HCT116 (cell line): ENCODE measurements around the gene CFAP298. TPM values are rescaled to one million over a fixed set of nuclear protein-coding genes. Genes with fewer than 3 reads are reported as not detected.
A peak's percentile ranks its signal among the peaks of the same experiment; 100 is the strongest.

Experiments
- ATAC-seq: fragments of 200-7000 bp; cut with Tn5 transposase; 2 replicates; pipeline ENCODE4 v1.9.1; 2020; ENCODE audit warnings: mild to moderate bottlenecking, moderate library complexity
- BruUV-seq: library from RNA; stranded (reverse); fragments of 400-500 nt; replicated peaks from 2 replicates; lab custom pipeline; 2021; lab: Mats Ljungman, UMichigan
- CTCF ChIA-PET: fragments of 300-600 bp; sonication (Branson Sonifier 250); formaldehyde crosslinking; loops from one replicate; lab custom pipeline; 2021; ENCODE audit warnings: antibody characterized with exemption; lab: Charles Lee
- POLR2A ChIA-PET: fragments of 300-600, 350-600 bp; sonication (Branson Sonifier 250); formaldehyde crosslinking; loops from one replicate; lab custom pipeline; 2021; ENCODE audit warnings: antibody characterized with exemption; lab: Charles Lee
- RAD21 ChIA-PET, 2 experiments: fragments of 300-600 bp; sonication (Branson Sonifier 250); formaldehyde crosslinking; loops; one replicate each; lab custom pipeline; 2023; ENCODE audit warnings: low total read pairs in 2 of 2; ENCODE audit not compliant: uncharacterized antibody in 2 of 2, unreplicated experiment in 2 of 2, low non-redundant PET in 1 of 2; lab: Charles Lee
- DNase-seq: peaks from one replicate; pipeline ENCODE4 v3.0.0-alpha.2; 2010; ENCODE audit warnings: low read depth, low spot score
- H2AFZ ChIP-seq: fragments of 200-600 bp; shearing (Covaris generic), sonication (generic); 2 replicates; pipeline ENCODE4 v1.6.1; 2017; ENCODE audit warnings: low read depth, mixed run types, mixed read lengths, antibody characterized with exemption, low read length; ENCODE audit not compliant: poor library complexity, severe bottlenecking
- H3K27ac ChIP-seq: 2 replicates; pipeline ENCODE4 v1.5.1; 2012; ENCODE audit warnings: low read depth, low read length
- H3K27me3 ChIP-seq: fragments of 200-600 bp; sonication (generic); 2 replicates; pipeline ENCODE4 v1.6.1; 2016; ENCODE audit warnings: mixed run types, low read length, mixed read lengths; ENCODE audit not compliant: insufficient read depth
- H3K36me3 ChIP-seq, 2 experiments: fragments of 200-500 bp in 1 of 2; fragments of 200-600 bp in 1 of 2; sonication (Bioruptor generic) in 1 of 2; sonication (generic) in 1 of 2; 2 replicates each; pipeline versions ENCODE4 v1.5.1 to v1.6.1; 2014 to 2016; ENCODE audit warnings: low read length in 2 of 2, inconsistent platforms in 1 of 2, mixed read lengths in 1 of 2, mixed run types in 1 of 2; ENCODE audit not compliant: insufficient read depth in 2 of 2, control insufficient read depth in 1 of 2
- H3K4me1 ChIP-seq, 2 experiments: fragments of 200-600 bp in 1 of 2; sonication (generic) in 1 of 2; 2 replicates each; pipeline versions ENCODE4 v1.5.1 to v1.6.1; 2012 to 2017; ENCODE audit warnings: low read length in 2 of 2, inconsistent platforms in 1 of 2, mild to moderate bottlenecking in 1 of 2, mixed read lengths in 1 of 2, mixed run types in 1 of 2, moderate library complexity in 1 of 2; ENCODE audit not compliant: insufficient read depth in 2 of 2, control insufficient read depth in 1 of 2
- H3K4me2 ChIP-seq: fragments of 200-600 bp; sonication (generic); 2 replicates; pipeline ENCODE4 v1.6.1; 2017; ENCODE audit warnings: mixed run types, low read length, mixed read lengths
- H3K4me3 ChIP-seq, 2 experiments: fragments of 200-600 bp in 1 of 2; sonication (generic) in 1 of 2; replicated peaks in 1 of 2; 2 replicates each; pipeline ENCODE4 v1.5.1; 2011 to 2016; ENCODE audit warnings: low read length in 2 of 2, control low read depth in 1 of 2, low read depth in 1 of 2, mild to moderate bottlenecking in 1 of 2, mixed read lengths in 1 of 2, mixed run types in 1 of 2
- H3K79me2 ChIP-seq: fragments of 200-600 bp; sonication (generic); 2 replicates; pipeline ENCODE4 v1.6.1; 2017; ENCODE audit warnings: mild to moderate bottlenecking, mixed run types, low read length, moderate library complexity, mixed read lengths; ENCODE audit not compliant: insufficient read depth
- H3K9ac ChIP-seq: fragments of 200-600 bp; sonication (generic); 2 replicates; pipeline ENCODE4 v1.6.1; 2016; ENCODE audit warnings: low read length, mixed read lengths
- H3K9me2 ChIP-seq: fragments of 200-600 bp; sonication (generic), shearing (Covaris generic); 2 replicates; pipeline ENCODE4 v1.6.1; 2017; ENCODE audit warnings: mixed run types, mild to moderate bottlenecking, moderate library complexity; ENCODE audit not compliant: insufficient read depth
- H3K9me3 ChIP-seq, 2 experiments: fragments of 200-500 bp in 1 of 2; fragments of 200-600 bp in 1 of 2; sonication (Bioruptor generic) in 1 of 2; sonication (generic) in 1 of 2; 2 replicates each; pipeline ENCODE4 v1.6.1; 2014 to 2017; ENCODE audit warnings: low read length in 2 of 2, mixed read lengths in 2 of 2, inconsistent platforms in 1 of 2, low read depth in 1 of 2, mild to moderate bottlenecking in 1 of 2, mixed run types in 1 of 2, moderate library complexity in 1 of 2; ENCODE audit not compliant: control insufficient read depth in 1 of 2, insufficient read depth in 1 of 2
- H4K20me1 ChIP-seq: fragments of 200-600 bp; sonication (generic), shearing (Covaris generic); 2 replicates; pipeline ENCODE4 v1.6.1; 2017; ENCODE audit warnings: mixed run types, mild to moderate bottlenecking, moderate library complexity; ENCODE audit not compliant: insufficient read depth
- ATF3 ChIP-seq: IDR thresholded peaks from 2 replicates; pipeline ENCODE4 v1.6.1; 2012
- CTCF ChIP-seq, 3 experiments: fragments of 200-600 bp in 1 of 3; sonication (generic) in 1 of 3; IDR thresholded peaks in 2 of 3; conservative IDR thresholded peaks in 1 of 3; 2 replicates each; pipeline ENCODE4 v1.5.1; 2012 to 2017; ENCODE audit warnings: low read depth in 2 of 3, low read length in 2 of 3, antibody characterized with exemption in 1 of 3, borderline replicate concordance in 1 of 3, control low read depth in 1 of 3, mild to moderate bottlenecking in 1 of 3, mixed read lengths in 1 of 3, mixed run types in 1 of 3, moderate library complexity in 1 of 3; ENCODE audit not compliant: insufficient read depth in 1 of 3
- EZH2phosphoT487 ChIP-seq: fragments of 200-600 bp; IDR thresholded peaks from 2 replicates; pipeline ENCODE4 v1.6.1; 2018; ENCODE audit warnings: antibody characterized with exemption, borderline replicate concordance
- FOSL1 ChIP-seq: IDR thresholded peaks from 2 replicates; pipeline ENCODE4 v1.6.1; 2012; ENCODE audit warnings: low read depth
- SIN3A ChIP-seq: IDR thresholded peaks from 2 replicates; pipeline ENCODE4 v1.6.1; 2012; ENCODE audit warnings: low read depth
- SP1 ChIP-seq: IDR thresholded peaks from 2 replicates; pipeline ENCODE4 v1.6.1; 2012; ENCODE audit warnings: low read depth
- TCF7L2 ChIP-seq: IDR thresholded peaks from 2 replicates; pipeline ENCODE4 v1.7.0; 2011; ENCODE audit warnings: borderline replicate concordance, inconsistent platforms; ENCODE audit not compliant: insufficient read depth, insufficient read length; ENCODE audit errors: extremely low read depth
- YY1 ChIP-seq: IDR thresholded peaks from 2 replicates; pipeline ENCODE4 v1.6.1; 2011; ENCODE audit warnings: low read length, low read depth, moderate library complexity, mild to moderate bottlenecking; ENCODE audit not compliant: insufficient replicate concordance; ENCODE audit errors: extremely low read depth
- intact Hi-C: fragments of 100-400 bp; cut with micrococcal nuclease; formaldehyde crosslinking; loops from 2 replicates; pipeline ENCODE4 v1.10.0; 2022
- total RNA-seq: library from RNA; stranded (reverse); gene quantifications from one replicate; pipeline ENCODE4 v1.2.1, GENCODE V29; 2021; ENCODE audit not compliant: unreplicated experiment
- TF ChIP-seq, protein P1 (sequence below): IDR thresholded peaks from 2 replicates; pipeline ENCODE4 v1.6.1; 2012

Gene CFAP298
- total RNA-seq, 1 experiment from 2014 or later: 58.2 TPM

GRCh38 chr21:32612999-32613337 lies 791 bp upstream of the CFAP298 start:
- Histone ChIP-seq H3K27me3 (no peaks in the 10 kb centered on the region), H2AFZ (peak overlapping the region; percentile 92), H3K4me3 (peak overlapping the region; percentile 95 to 98), H3K9ac (peak overlapping the region; percentile 89), H3K4me2 (peak overlapping the region; percentile 92), H3K9me2 (no peaks in the 10 kb centered on the region), H3K9me3 (no peaks in the 10 kb centered on the region), H3K4me1 (peaks cover 6 to 12% of the 10 kb centered on the region in 2 experiments), H4K20me1 (no peaks in the 10 kb centered on the region), H3K79me2 (peaks cover 31% of the 10 kb centered on the region), H3K27ac (peak overlapping the region; percentile 97), H3K36me3 (peaks cover 5 to 15% of the 10 kb centered on the region in 2 experiments; a peak in 3 of 4 replicates)
- DNase-seq: no peak
- ChIA-PET POLR2A (interaction anchor here (1.2 to 1.5 kb wide), 2 partner anchors 12 to 115 kb away, joined by 3 to 4 read pairs; partner anchors contain the start of gene SYNJ1), RAD21 (no interaction called here), CTCF (interaction anchor here (2.5 kb wide), 1 partner anchor 12 kb away, joined by 17 read pairs; no protein-coding TSS in a partner anchor)
- ATAC-seq: peak; percentile 21
- TSS peak; percentile 96 for BruUV-seq
- TF ChIP-seq FOSL1 (no peak), CTCF (IDR thresholded peaks at IDR 0.05 in 2 of 3, conservative IDR thresholded peaks at IDR 0.05 in 1 of 3; ENCODE audit: borderline replicate concordance in 1 of 3, insufficient read depth in 1 of 3, low read depth in 2 of 3, low read length in 2 of 3) (no peak), TCF7L2 (no peak), ATF3 (no peak), SP1 (no peak), YY1 (no peak), EZH2phosphoT487 (no peak), SIN3A (no peak)
- TF ChIP-seq, protein P1, sequence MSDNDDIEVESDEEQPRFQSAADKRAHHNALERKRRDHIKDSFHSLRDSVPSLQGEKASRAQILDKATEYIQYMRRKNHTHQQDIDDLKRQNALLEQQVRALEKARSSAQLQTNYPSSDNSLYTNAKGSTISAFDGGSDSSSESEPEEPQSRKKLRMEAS: no peak
- intact Hi-C loops: no loop called here
